Measurements from ENCODE around the gene MAPK4. TPM values are rescaled to one million over a fixed set of nuclear protein-coding genes. Genes with fewer than 3 reads are reported as not detected.

MAPK4 gene
- total RNA-seq, 1 donor from 2014 or later = 9.3 TPM

DNA sequence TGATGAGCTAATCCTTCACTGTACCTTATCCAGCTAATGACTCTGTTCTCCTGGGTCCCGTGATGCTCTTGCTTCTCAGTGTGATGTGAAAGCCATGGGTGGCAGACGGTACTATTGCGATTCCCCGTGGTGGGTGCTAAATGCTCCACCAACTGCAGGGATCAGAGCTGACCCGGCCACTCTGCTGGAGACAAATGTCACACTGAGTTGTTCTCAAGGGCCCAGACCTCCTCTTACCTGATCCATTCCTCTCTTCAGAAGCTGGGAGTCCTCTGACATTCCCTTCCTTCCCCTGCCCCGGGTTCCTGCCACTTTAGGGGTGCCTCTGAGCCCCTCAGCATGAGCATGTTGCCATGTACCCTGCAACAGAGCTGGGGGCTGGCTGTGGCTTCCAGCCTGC lies 105.1 kb downstream of the MAPK4 start:
- Mint-ChIP-seq H3K27ac (ENCODE audit: unreplicated experiment) (no peak overlapping the region), H3K27me3 (ENCODE audit: low read depth) (no peaks in the 10 kb centered on the region), H3K4me1 (peaks cover 12% of the 10 kb centered on the region), H3K36me3 (ENCODE audit: low read depth) (peaks cover 15% of the 10 kb centered on the region), H3K9me3 (peaks cover 4% of the 10 kb centered on the region), H3K4me3 (no peak overlapping the region)
- TF ChIP-seq, protein P1, sequence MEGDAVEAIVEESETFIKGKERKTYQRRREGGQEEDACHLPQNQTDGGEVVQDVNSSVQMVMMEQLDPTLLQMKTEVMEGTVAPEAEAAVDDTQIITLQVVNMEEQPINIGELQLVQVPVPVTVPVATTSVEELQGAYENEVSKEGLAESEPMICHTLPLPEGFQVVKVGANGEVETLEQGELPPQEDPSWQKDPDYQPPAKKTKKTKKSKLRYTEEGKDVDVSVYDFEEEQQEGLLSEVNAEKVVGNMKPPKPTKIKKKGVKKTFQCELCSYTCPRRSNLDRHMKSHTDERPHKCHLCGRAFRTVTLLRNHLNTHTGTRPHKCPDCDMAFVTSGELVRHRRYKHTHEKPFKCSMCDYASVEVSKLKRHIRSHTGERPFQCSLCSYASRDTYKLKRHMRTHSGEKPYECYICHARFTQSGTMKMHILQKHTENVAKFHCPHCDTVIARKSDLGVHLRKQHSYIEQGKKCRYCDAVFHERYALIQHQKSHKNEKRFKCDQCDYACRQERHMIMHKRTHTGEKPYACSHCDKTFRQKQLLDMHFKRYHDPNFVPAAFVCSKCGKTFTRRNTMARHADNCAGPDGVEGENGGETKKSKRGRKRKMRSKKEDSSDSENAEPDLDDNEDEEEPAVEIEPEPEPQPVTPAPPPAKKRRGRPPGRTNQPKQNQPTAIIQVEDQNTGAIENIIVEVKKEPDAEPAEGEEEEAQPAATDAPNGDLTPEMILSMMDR (conservative IDR thresholded peaks at IDR 0.05) = no peak
- no peak for DNase-seq (ENCODE audit: low read depth, low spot score)

DNA sequence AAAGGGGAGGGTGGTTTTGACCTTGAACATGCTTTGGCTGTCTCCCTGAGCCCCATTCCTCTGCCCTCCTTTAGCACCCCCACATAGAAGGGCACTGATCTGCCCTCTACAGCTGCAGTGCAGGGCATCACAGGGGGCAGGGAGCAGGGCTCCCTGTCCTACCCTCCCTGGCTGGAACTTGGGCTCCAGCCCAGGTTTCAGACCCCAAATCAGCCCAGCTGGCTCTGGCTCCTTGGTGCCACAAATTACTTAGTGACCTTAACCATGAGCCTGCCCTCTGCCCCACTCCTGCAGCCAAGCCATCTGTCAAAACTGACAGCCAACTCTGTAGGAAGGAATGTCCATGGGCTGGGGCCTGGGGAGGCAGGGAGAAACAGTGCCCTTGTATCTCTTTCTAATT lies 105.6 kb downstream of the MAPK4 start:
- no peak overlapping the region for H3K27ac Mint-ChIP-seq (ENCODE audit: unreplicated experiment)
- H3K9me3 Mint-ChIP-seq = peaks cover 4% of the 10 kb centered on the region
- H3K4me1 Mint-ChIP-seq = peaks cover 12% of the 10 kb centered on the region
- no peak for DNase-seq (ENCODE audit: low read depth, low spot score)
- no peak overlapping the region for H3K4me3 Mint-ChIP-seq
- no peaks in the 10 kb centered on the region for H3K27me3 Mint-ChIP-seq (ENCODE audit: low read depth)
- H3K36me3 Mint-ChIP-seq (ENCODE audit: low read depth) = peaks cover 13% of the 10 kb centered on the region
- TF ChIP-seq, protein P1 (conservative IDR thresholded peaks at IDR 0.05) = no peak

DNA sequence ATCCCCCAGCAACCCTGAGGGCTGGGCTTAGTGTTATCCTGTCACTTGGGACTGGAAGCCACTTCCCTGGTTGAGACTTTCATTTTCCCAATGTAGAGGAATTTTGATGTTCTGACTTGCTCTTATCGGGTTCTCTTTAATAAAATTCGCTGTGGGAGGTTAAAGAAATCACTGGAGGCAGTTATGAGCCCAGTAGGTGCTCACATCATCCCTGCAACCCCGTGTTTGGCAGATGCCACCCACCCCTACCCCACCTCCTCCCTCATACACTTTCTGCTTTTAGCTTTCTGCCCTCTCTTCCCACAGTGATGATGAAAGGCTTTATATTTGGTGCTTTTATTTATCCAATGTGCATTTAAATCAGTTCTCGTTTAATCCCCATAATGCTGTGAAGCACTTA lies 106.6 kb downstream of the MAPK4 start:
- H3K27me3 Mint-ChIP-seq (ENCODE audit: low read depth) = no peaks in the 10 kb centered on the region
- no peak overlapping the region for H3K4me3 Mint-ChIP-seq
- H3K36me3 Mint-ChIP-seq (ENCODE audit: low read depth) = peaks cover 12% of the 10 kb centered on the region
- no peak for DNase-seq (ENCODE audit: low read depth, low spot score)
- peaks cover 12% of the 10 kb centered on the region for H3K4me1 Mint-ChIP-seq
- H3K27ac Mint-ChIP-seq (ENCODE audit: unreplicated experiment) = no peak overlapping the region
- peaks cover 4% of the 10 kb centered on the region for H3K9me3 Mint-ChIP-seq
- TF ChIP-seq, protein P1 (conservative IDR thresholded peaks at IDR 0.05) = no peak

DNA sequence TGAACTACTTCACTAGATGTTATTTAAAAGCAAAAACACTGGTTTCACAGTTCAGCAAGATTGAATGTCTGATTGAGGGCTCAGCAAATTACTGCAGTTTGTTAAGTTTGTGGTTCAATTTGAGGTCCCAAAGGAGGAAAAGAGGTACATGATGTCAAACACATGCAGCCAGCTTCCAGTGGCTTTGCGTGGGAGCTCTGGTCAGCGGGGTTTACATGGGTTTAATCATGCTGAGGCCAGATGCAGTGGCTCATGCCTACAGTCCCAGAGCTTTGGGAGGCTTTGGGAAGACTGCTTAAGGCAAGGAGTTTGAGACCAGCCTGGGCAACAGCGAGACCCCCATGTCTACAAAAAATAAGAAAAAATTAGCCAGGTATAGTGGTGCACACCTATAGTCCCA lies 111.5 kb downstream of the MAPK4 start:
- H3K27ac Mint-ChIP-seq (ENCODE audit: unreplicated experiment) = no peak overlapping the region
- H3K4me3 Mint-ChIP-seq = no peak overlapping the region
- H3K36me3 Mint-ChIP-seq (ENCODE audit: low read depth) = no peaks in the 10 kb centered on the region
- no peaks in the 10 kb centered on the region for H3K9me3 Mint-ChIP-seq
- DNase-seq (ENCODE audit: low read depth, low spot score) = no peak
- peaks cover 3% of the 10 kb centered on the region for H3K4me1 Mint-ChIP-seq
- TF ChIP-seq, protein P1 (conservative IDR thresholded peaks at IDR 0.05) = no peak
- H3K27me3 Mint-ChIP-seq (ENCODE audit: low read depth) = no peaks in the 10 kb centered on the region

DNA sequence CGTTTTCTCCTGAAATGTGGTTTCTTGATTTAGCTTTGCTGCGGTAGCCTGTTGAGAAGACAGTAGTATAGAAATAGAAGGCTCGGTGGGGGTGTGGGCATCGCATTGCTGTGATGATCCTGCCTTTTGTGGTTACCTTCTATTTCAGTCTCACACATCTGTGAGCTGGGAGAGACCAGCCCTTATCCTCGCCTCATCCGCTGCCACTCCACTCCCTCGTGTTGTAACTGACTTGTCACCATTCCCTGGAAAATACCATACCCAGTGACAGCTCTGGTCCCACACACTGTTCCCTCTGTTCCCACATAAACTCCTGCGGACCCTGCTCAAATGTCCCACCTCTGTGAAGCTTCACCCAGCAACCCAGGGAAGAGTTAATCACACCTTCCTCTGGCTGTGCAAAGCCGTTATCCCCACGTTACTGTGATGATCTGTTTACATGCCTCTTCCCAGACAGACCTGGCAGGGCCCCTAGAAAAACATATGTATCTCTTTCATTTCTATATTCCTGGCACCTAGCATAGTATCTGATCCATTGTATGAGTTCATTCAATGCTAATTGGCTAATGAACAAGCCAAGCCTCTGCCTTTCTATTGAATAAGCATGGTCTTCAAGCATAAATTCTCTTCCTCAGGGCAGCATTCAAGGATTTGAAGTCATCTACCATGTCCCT lies 114.6 kb downstream of the MAPK4 start:
- TF ChIP-seq, protein P1 (conservative IDR thresholded peaks at IDR 0.05) = no peak
- Mint-ChIP-seq H3K4me1 (peaks cover 3% of the 10 kb centered on the region), H3K9me3 (no peaks in the 10 kb centered on the region), H3K27me3 (ENCODE audit: low read depth) (no peaks in the 10 kb centered on the region), H3K36me3 (ENCODE audit: low read depth) (no peaks in the 10 kb centered on the region), H3K27ac (ENCODE audit: unreplicated experiment) (no peak overlapping the region), H3K4me3 (no peak overlapping the region)
- DNase-seq (ENCODE audit: low read depth, low spot score) = no peak
